AML-193 (cell line): Measurements from ENCODE around the gene HOXC5.

ENCODE experiments used
- DNase-seq, 2 experiments: peaks; one replicate each; lab custom pipeline; 2025; lab: John Stamatoyannopoulos, UW

Gene HOXC5

DNA sequence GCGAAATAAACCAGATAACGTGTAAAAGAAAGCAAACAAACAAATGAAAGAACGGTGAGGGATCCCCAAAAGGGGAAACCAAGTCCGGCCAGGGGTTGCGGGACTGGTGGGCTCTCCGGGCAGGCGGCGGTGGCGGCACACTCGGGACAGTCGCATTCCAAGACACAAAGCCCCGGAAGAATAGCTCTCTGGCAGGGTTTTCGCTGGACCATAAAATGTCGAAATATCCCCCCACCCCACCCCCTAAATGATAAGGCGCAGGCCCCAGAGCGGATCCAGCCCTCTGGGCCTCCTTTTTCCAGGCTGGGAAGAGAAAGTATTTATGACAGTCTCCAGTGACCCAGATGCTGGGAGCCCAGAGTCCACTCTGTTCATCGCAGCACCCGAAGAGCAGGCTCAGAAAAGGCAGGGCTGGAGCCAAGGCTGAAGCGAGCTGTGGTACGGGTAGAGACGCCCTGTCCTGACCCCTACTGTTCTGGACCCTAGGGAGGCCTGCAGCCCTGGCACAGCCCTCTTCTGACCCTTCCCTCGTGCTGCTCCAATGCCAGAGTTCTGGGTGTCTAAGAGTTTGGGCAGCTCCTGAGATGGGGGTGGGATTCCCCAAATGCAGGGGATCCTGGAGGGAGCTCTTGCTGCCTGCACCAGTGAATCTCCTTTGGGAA lies 26.2 kb upstream of the HOXC5 start:
- no peak for DNase-seq

- DNase-seq = no peak
Observed at GRCh38 chr12:54007538-54008259, 25.2 kb upstream of the HOXC5 start.

- no peak for DNase-seq
Observed at GRCh38 chr12:54008260-54008552, 24.6 kb upstream of the HOXC5 start.

DNA sequence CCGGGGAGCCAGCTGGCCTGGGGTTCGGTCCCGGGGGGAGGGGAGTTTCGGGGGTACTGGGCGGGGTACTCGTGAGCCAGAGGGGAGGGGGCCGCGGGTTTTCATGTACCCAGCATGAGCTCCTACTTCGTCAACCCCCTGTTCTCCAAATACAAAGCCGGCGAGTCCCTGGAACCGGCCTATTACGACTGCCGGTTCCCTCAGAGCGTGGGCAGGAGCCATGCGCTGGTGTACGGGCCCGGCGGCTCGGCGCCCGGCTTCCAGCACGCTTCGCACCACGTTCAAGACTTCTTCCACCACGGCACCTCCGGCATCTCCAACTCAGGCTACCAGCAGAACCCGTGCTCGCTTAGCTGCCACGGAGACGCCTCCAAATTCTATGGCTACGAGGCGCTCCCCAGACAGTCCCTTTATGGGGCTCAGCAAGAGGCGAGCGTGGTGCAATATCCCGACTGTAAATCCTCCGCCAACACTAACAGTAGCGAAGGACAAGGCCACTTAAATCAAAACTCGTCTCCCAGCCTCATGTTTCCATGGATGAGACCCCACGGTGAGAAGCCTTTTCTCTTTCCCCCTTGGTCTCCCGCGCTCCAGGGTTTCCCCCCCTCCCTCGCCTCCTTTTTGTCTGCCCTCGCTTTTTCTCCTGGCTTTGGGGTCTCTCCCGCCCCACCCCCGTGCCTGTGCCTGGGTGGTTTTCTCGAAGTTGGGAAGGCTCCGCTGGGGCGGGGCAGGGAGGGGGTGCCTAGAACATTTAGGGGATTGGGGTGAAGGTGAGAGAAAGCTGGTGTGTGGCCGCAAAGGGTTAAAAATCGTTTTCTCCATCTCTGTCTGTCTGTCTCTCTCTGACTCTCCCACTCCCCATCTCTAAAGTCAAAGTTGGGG lies 23.4 kb upstream of the HOXC5 start:
- no peak for DNase-seq

GRCh38 chr12:54010053-54010971 lies 22.5 kb upstream of the HOXC5 start:
- no peak for DNase-seq

GRCh38 chr12:54010972-54011664 lies 21.7 kb upstream of the HOXC5 start:
- DNase-seq = no peak

DNA sequence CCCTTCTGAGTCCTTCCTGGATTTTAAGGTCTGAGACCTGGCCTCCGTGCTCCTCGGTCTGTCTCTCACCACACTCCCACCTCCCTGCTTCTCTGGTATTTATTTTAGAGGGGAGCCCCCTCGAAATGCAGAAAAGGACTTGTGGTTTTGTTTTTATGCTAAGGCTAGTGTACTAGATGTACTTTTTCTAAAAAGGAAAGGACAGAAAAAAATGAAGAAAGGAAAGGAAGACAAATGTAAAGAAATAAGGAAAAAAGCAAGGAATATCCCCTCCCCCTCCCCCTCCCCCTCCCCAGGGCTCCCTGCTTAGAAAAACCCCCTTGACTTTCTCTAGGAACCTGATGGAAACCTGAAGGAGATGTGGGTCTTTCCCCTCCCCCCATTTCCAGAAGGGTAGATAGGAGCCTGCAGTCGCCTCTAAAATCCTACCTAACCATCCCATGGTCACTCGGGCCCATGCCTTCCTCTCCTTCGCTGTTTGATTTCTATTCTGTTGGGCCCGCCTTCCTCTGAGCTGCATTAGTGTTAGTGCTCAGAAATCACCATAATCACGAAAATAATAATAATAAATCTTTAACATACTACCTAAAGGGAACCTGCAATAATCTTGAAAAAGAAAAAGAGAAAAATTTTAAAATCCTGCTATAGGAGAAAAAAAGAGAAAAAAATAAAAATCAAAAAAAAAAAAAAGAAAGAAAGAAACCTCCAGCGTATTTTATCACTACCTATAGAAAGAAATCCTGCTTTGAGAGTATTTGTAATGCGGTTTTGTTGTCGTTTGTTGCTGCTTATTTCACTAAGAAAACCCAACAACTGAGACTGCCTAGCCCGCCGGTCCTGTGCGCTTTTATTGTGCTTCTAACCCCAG lies 21.0 kb upstream of the HOXC5 start:
- no peak for DNase-seq

DNA sequence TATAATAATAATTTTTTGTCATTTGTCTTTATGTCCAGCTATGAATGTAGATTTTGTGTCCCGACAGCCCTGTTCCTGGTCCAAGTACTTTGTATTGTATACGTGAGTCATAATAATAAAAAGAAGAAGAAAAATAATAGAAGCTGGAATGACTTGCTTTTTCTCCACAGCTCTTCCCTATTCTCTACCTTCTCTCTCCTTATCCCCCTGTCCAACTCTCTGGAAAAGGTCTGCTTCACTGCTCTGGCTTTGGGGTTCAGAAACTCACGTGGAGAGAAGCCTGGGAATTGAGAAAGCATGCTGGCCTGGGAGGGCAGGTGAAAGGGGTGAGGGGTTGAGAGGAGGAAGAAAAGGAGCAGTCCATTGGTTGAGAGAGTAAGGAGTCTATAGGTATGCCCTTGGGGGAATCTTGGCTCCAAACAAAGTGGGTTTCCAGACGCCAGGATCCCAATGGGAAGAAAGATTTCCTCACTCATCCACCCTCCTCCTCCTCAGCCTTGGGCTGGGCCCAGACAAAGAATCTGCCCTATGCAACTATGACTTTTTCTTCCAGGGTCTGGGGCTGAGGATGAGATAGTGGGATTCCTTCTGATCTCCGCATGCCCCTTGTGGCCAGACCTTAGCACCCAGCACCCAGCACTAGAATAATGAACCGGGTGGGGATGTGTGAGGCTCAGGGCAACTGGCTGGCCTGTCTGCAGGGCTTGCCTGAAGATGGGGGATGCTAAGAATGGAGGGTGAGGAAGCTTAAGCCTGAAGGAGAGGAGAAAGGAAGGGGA lies 20.0 kb upstream of the HOXC5 start:
- DNase-seq = no peak

GRCh38 chr12:54014377-54015017 lies 18.4 kb upstream of the HOXC5 start:
- no peak for DNase-seq

GRCh38 chr12:54015018-54015931 lies 17.6 kb upstream of the HOXC5 start:
- no peak for DNase-seq

- no peak for DNase-seq
Observed at GRCh38 chr12:54016051-54016450, 16.8 kb upstream of the HOXC5 start.

DNA sequence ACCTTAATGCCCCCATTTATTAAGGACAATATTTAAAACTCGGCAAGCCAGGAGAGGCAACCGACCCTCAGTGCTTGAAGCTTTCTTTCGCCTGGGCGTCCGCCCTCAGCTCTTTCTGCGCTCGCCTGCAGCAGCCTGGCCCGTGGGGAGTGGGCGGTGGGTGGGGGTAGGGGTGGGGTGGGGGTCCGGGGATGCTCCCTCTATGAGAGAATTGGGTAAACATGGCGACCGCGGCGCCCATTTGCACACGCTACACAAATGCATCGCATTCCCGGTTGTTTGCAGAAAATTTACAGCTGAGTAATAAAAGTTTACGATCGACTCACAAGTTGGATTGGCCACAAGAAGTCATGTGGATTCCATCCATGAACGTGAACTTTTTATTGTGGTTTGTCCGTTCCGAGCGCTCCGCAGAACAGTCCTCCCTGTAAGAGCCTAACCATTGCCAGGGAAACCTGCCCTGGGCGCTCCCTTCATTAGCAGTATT lies 16.3 kb upstream of the HOXC5 start:
- DNase-seq = no peak

DNA sequence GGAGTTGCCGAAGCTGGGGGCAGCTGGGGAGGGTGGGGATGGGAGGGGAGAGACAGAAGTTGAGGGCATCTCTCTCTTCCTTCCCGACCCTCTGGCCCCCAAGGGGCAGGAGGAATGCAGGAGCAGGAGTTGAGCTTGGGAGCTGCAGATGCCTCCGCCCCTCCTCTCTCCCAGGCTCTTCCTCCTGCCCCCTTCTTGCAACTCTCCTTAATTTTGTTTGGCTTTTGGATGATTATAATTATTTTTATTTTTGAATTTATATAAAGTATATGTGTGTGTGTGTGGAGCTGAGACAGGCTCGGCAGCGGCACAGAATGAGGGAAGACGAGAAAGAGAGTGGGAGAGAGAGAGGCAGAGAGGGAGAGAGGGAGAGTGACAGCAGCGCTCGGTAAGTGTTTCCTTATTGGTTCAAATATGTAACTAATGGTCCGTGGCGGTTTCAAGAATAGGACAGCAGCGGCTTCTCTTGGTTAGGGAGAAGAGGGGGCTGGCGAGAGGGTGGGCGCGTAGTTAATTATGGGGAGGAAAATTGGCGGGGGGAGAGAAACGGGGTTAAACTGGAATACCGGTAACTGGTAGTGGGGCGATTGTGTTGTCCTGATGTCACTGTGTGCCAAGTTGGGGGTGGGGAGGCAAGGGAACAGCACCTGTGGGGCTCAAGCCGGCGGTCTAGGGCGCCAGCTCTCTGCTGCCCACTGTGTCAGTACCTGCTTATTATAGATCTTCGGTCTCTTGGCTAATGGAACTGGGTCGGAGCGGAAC lies 15.6 kb upstream of the HOXC5 start:
- peak in 1 of 2 experiments; percentile 19 for DNase-seq

- DNase-seq = peak; percentile 73 to 80
Observed at GRCh38 chr12:54017878-54018467, 14.9 kb upstream of the HOXC5 start.

- DNase-seq = no peak
Observed at GRCh38 chr12:54018468-54018984, 14.3 kb upstream of the HOXC5 start.

- no peak for DNase-seq
Observed at GRCh38 chr12:54019091-54019811, 13.6 kb upstream of the HOXC5 start.
